ENCODE measurements around the gene SSRP1.

DNA sequence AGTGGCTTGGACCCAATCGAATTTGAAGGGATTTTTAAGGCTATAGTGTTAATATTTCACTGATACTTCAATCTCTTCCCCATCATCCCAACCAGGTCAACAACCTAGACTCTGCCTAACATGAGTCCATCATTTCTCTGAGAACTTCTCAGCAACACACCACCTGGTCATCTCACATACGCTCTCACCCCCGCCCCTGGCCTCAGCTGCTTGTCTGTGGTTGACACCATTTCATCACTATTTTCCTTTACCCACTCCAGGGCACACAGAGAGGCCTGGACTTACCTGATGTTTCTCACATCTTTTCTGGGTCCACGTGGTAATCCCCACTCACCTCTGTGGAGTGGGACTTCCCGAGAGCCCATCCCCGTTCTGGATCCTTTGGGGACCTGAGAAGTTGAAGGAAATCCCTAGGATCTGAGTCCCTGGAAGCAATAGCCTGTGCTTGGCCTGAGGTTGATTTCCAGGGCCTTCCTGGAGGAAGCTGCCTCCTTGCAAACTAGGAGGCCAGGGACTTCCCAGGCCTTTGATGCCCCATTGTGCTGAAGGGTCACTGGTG lies 5.6 kb upstream of the SSRP1 start:
- TF ChIP-seq EP300 (IDR thresholded peaks at IDR 0.05; ENCODE audit: low read length), result no peak
- TF ChIP-seq POLR2AphosphoS2 (IDR thresholded peaks at IDR 0.05; ENCODE audit: low read length), result no peak
- TF ChIP-seq HNRNPLL (IDR thresholded peaks at IDR 0.05; ENCODE audit: low read depth, low read length, poor library complexity, severe bottlenecking), result no peak
- no peak for TF ChIP-seq ILK (tag; IDR thresholded peaks at IDR 0.05; ENCODE audit: borderline replicate concordance, low read depth)
- TF ChIP-seq ELF1 (tag; IDR thresholded peaks at IDR 0.05), result no peak
- TF ChIP-seq SRSF1 (IDR thresholded peaks at IDR 0.05; ENCODE audit: low read depth, low read length), result no peak
- TF ChIP-seq ZNF561 (CRISPR knock-in tag; conservative IDR thresholded peaks at IDR 0.05), result no peak
- no peak for TF ChIP-seq POLR2A (conservative IDR thresholded peaks at IDR 0.05)
- TF ChIP-seq GABPB1 (CRISPR knock-in tag; IDR thresholded peaks at IDR 0.05), result no peak
- TF ChIP-seq MYNN (IDR thresholded peaks at IDR 0.05), result no peak
- no peak for TF ChIP-seq MYNN (CRISPR knock-in tag; IDR thresholded peaks at IDR 0.05)
- no peak for TF ChIP-seq FOXA1 (IDR thresholded peaks at IDR 0.05; ENCODE audit: borderline replicate concordance)
- TF ChIP-seq, protein P1, sequence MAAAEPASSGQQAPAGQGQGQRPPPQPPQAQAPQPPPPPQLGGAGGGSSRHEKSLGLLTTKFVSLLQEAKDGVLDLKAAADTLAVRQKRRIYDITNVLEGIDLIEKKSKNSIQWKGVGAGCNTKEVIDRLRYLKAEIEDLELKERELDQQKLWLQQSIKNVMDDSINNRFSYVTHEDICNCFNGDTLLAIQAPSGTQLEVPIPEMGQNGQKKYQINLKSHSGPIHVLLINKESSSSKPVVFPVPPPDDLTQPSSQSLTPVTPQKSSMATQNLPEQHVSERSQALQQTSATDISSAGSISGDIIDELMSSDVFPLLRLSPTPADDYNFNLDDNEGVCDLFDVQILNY (CRISPR knock-in tag; IDR thresholded peaks at IDR 0.05), result no peak
- TF ChIP-seq, protein P2, sequence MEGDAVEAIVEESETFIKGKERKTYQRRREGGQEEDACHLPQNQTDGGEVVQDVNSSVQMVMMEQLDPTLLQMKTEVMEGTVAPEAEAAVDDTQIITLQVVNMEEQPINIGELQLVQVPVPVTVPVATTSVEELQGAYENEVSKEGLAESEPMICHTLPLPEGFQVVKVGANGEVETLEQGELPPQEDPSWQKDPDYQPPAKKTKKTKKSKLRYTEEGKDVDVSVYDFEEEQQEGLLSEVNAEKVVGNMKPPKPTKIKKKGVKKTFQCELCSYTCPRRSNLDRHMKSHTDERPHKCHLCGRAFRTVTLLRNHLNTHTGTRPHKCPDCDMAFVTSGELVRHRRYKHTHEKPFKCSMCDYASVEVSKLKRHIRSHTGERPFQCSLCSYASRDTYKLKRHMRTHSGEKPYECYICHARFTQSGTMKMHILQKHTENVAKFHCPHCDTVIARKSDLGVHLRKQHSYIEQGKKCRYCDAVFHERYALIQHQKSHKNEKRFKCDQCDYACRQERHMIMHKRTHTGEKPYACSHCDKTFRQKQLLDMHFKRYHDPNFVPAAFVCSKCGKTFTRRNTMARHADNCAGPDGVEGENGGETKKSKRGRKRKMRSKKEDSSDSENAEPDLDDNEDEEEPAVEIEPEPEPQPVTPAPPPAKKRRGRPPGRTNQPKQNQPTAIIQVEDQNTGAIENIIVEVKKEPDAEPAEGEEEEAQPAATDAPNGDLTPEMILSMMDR (IDR thresholded peaks at IDR 0.05 in 2 of 3, conservative IDR thresholded peaks at IDR 0.05 in 1 of 3; ENCODE audit: insufficient read depth in 2 of 3, low read depth in 1 of 3, low read length in 3 of 3), result no peak

All from K562 (cell line).